M059J (cell line): ENCODE data around the gene NEUROG3. TPM values are rescaled to one million over a fixed set of nuclear protein-coding genes. Genes with fewer than 3 reads are reported as not detected.

Experiments used
- DNase-seq: peaks from one replicate; pipeline ENCODE4 v3.0.0-alpha.2; 2012; ENCODE audit warnings: low read depth
- total RNA-seq: library from RNA; depleted of rRNA; stranded (reverse); fragments of >200 nt; shearing (Covaris generic); gene quantifications from 2 replicates; pipeline ENCODE4 v1.2.3, GENCODE V29; 2014; rRNA removed

The NEUROG3 gene
- not detected in 2 replicates for total RNA-seq

- DNase-seq: no peak
Observed at GRCh38 chr10:69573056-69573806, at the start of gene NEUROG3. TSS of gene NEUROG3 (minus strand) at chr10:69573422. CDS start at chr10:69573043, 379 bp downstream.

- DNase-seq: no peak
Observed at GRCh38 chr10:69620625-69621024, 47.4 kb upstream of the NEUROG3 start.

GRCh38 chr10:69619626-69620025 lies 46.4 kb upstream of the NEUROG3 start:
- no peak for DNase-seq

GRCh38 chr10:69618746-69619145 lies 45.5 kb upstream of the NEUROG3 start:
- no peak for DNase-seq

GRCh38 chr10:69616358-69616757 lies 43.1 kb upstream of the NEUROG3 start:
- no peak for DNase-seq

- DNase-seq: no peak
Observed at GRCh38 chr10:69614130-69614529, 40.9 kb upstream of the NEUROG3 start.

GRCh38 chr10:69612760-69613159 lies 39.5 kb upstream of the NEUROG3 start:
- DNase-seq: no peak

- DNase-seq: no peak
Observed at GRCh38 chr10:69609077-69609476, 35.9 kb upstream of the NEUROG3 start.

GRCh38 chr10:69600761-69601330 lies 27.6 kb upstream of the NEUROG3 start:
- DNase-seq: no peak

- no peak for DNase-seq
Observed at GRCh38 chr10:69588358-69588757, 15.1 kb upstream of the NEUROG3 start.

GRCh38 chr10:69584624-69585023 lies 11.4 kb upstream of the NEUROG3 start:
- no peak for DNase-seq

- no peak for DNase-seq
Observed at GRCh38 chr10:69583106-69583505, 9.9 kb upstream of the NEUROG3 start.

GRCh38 chr10:69580435-69580834 lies 7.2 kb upstream of the NEUROG3 start:
- no peak for DNase-seq

- no peak for DNase-seq
Observed at GRCh38 chr10:69579464-69580060, 6.3 kb upstream of the NEUROG3 start.

- no peak for DNase-seq
Observed at GRCh38 chr10:69578508-69578991, 5.3 kb upstream of the NEUROG3 start.

GRCh38 chr10:69577268-69578232 lies 4.3 kb upstream of the NEUROG3 start:
- DNase-seq: no peak

GRCh38 chr10:69576334-69577011 lies 3.3 kb upstream of the NEUROG3 start:
- no peak for DNase-seq

- DNase-seq: no peak
Observed at GRCh38 chr10:69575164-69575722, 2.0 kb upstream of the NEUROG3 start.

- no peak for DNase-seq
Observed at GRCh38 chr10:69574571-69574978, 1.4 kb upstream of the NEUROG3 start.

GRCh38 chr10:69572159-69573055 lies 815 bp downstream of the NEUROG3 start:
- no peak for DNase-seq
